Measurements from ENCODE around the gene ALAS1. TPM values are rescaled to one million over a fixed set of nuclear protein-coding genes. Genes with fewer than 3 reads are reported as not detected.

The ALAS1 gene
- total and polyA plus RNA-seq, 2 experiments from 2014 or later, result 85.3 to 90.1 TPM

- Histone ChIP-seq H3K9me2 (replicated peaks; ENCODE audit: insufficient read depth) (no peaks in the 10 kb centered on the region), H3K9me3 (ENCODE audit: low read depth) (no peaks in the 10 kb centered on the region), H3K79me2 (no peaks in the 10 kb centered on the region), H3K4me1 (ENCODE audit: insufficient read depth) (peaks cover 17% of the 10 kb centered on the region), H4K20me1 (ENCODE audit: insufficient read depth, poor library complexity, severe bottlenecking) (no peaks in the 10 kb centered on the region), H2AFZ (no peak overlapping the region), H3K4me2 (no peak overlapping the region), H3K27me3 (no peaks in the 10 kb centered on the region), H3K27ac (no peak overlapping the region), H3K36me3 (replicated peaks; ENCODE audit: insufficient read depth, low read depth) (no peaks in the 10 kb centered on the region), H3K4me3 (no peak overlapping the region)
- DNase-seq (ENCODE audit: low spot score), result no peak
- 95% methylated on average over 10 of the region's 10 CpGs for WGBS (ENCODE audit: low lambda C conversion rate, missing lambda C conversion rate)
- TF ChIP-seq EZH2phosphoT487 (IDR thresholded peaks at IDR 0.05; ENCODE audit: low read depth, severe bottlenecking, unreplicated experiment) (no peak), EZH2 (IDR thresholded peaks at IDR 0.05; ENCODE audit: borderline replicate concordance) (no peak), CTCF (IDR thresholded peaks at IDR 0.05; ENCODE audit: poor library complexity) (no peak)
These were observed 50.2 kb downstream of the ALAS1 start for GRCh38 chr3:52248165-52248541.

- Histone ChIP-seq H2AFZ (no peak overlapping the region), H3K4me2 (no peak overlapping the region), H3K36me3 (replicated peaks; ENCODE audit: insufficient read depth, low read depth) (no peaks in the 10 kb centered on the region), H3K4me3 (no peak overlapping the region), H3K79me2 (no peaks in the 10 kb centered on the region), H3K4me1 (ENCODE audit: insufficient read depth) (peaks cover 21% of the 10 kb centered on the region), H3K9me2 (replicated peaks; ENCODE audit: insufficient read depth) (no peaks in the 10 kb centered on the region), H3K27ac (no peak overlapping the region), H4K20me1 (ENCODE audit: insufficient read depth, poor library complexity, severe bottlenecking) (no peaks in the 10 kb centered on the region), H3K9me3 (ENCODE audit: low read depth) (no peaks in the 10 kb centered on the region), H3K27me3 (no peaks in the 10 kb centered on the region)
- 84% methylated on average over 10 of the region's 10 CpGs for WGBS (ENCODE audit: low lambda C conversion rate, missing lambda C conversion rate)
- TF ChIP-seq EZH2 (IDR thresholded peaks at IDR 0.05; ENCODE audit: borderline replicate concordance), result no peak
- TF ChIP-seq EZH2phosphoT487 (IDR thresholded peaks at IDR 0.05; ENCODE audit: low read depth, severe bottlenecking, unreplicated experiment), result no peak
- no peak for TF ChIP-seq CTCF (IDR thresholded peaks at IDR 0.05; ENCODE audit: poor library complexity)
- DNase-seq (ENCODE audit: low spot score), result peak; percentile 29
These were observed 51.0 kb downstream of the ALAS1 start for GRCh38 chr3:52248816-52249547.

- no peak overlapping the region for H3K27ac ChIP-seq
- H2AFZ ChIP-seq, result no peak overlapping the region
- TF ChIP-seq EZH2phosphoT487 (IDR thresholded peaks at IDR 0.05; ENCODE audit: low read depth, severe bottlenecking, unreplicated experiment) (no peak), EZH2 (IDR thresholded peaks at IDR 0.05; ENCODE audit: borderline replicate concordance) (no peak), CTCF (IDR thresholded peaks at IDR 0.05; ENCODE audit: poor library complexity) (no peak)
- no peak overlapping the region for H3K4me3 ChIP-seq
- peaks cover 19% of the 10 kb centered on the region for H3K4me1 ChIP-seq (ENCODE audit: insufficient read depth)
- H4K20me1 ChIP-seq (ENCODE audit: insufficient read depth, poor library complexity, severe bottlenecking), result no peaks in the 10 kb centered on the region
- no peaks in the 10 kb centered on the region for H3K9me2 ChIP-seq (replicated peaks; ENCODE audit: insufficient read depth)
- no peaks in the 10 kb centered on the region for H3K79me2 ChIP-seq
- 94% methylated on average over 6 of the region's 6 CpGs for WGBS (ENCODE audit: low lambda C conversion rate, missing lambda C conversion rate)
- no peaks in the 10 kb centered on the region for H3K27me3 ChIP-seq
- no peaks in the 10 kb centered on the region for H3K36me3 ChIP-seq (replicated peaks; ENCODE audit: insufficient read depth, low read depth)
- H3K9me3 ChIP-seq (ENCODE audit: low read depth), result no peaks in the 10 kb centered on the region
- no peak overlapping the region for H3K4me2 ChIP-seq
- DNase-seq (ENCODE audit: low spot score), result no peak
These were observed 51.7 kb downstream of the ALAS1 start for GRCh38 chr3:52249683-52250082.
